OCI-LY1 (cell line): ENCODE measurements around the gene VMAC.

Source experiments
- EZH2 ChIP-seq: fragments of 200-600 bp; sonication (generic), shearing (Covaris generic); IDR thresholded peaks from 2 replicates; pipeline ENCODE4 v1.8.0; 2017; ENCODE audit warnings: borderline replicate concordance, mixed run types, mild to moderate bottlenecking, antibody characterized with exemption, low read length, moderate library complexity, mixed read lengths
- TF ChIP-seq, protein P1 (sequence below): fragments of 200-600 bp; sonication (generic), shearing (Covaris generic); IDR thresholded peaks from 2 replicates; pipeline ENCODE4 v1.5.1; 2017; ENCODE audit warnings: mild to moderate bottlenecking, antibody characterized with exemption, low read length, moderate library complexity, mixed read lengths

DNA sequence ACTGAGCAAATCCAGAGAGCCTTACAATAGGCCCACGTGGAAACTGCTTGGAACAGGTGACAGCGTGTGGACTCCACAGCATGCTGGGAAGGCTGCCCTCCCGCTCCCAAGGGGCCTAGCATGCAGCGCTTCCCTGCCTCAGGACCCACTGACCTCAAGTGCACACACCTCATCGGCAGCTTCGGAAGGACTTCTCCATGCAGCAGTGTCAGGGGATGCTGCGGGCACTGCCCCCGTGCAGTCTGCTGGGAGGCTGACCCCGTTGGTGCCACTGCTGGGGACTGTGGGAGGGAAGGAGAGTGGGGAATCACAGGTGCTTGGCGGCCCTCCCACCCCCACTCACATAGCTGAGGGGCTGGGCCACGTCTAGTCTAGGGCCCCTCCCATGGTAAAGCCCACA is 26.6 kb downstream of the VMAC start:
- TF ChIP-seq, protein P1, sequence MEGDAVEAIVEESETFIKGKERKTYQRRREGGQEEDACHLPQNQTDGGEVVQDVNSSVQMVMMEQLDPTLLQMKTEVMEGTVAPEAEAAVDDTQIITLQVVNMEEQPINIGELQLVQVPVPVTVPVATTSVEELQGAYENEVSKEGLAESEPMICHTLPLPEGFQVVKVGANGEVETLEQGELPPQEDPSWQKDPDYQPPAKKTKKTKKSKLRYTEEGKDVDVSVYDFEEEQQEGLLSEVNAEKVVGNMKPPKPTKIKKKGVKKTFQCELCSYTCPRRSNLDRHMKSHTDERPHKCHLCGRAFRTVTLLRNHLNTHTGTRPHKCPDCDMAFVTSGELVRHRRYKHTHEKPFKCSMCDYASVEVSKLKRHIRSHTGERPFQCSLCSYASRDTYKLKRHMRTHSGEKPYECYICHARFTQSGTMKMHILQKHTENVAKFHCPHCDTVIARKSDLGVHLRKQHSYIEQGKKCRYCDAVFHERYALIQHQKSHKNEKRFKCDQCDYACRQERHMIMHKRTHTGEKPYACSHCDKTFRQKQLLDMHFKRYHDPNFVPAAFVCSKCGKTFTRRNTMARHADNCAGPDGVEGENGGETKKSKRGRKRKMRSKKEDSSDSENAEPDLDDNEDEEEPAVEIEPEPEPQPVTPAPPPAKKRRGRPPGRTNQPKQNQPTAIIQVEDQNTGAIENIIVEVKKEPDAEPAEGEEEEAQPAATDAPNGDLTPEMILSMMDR: no peak
- no peak for TF ChIP-seq EZH2
